ENCODE results near the gene HSH2D.

The HSH2D gene

GRCh38 chr19:16193466-16193865 is 50.0 kb downstream of the HSH2D start:
- no peak for DNase-seq (ENCODE audit: low read depth, low spot score)

GRCh38 chr19:16197188-16197621 is 53.7 kb downstream of the HSH2D start:
- no peak for DNase-seq (ENCODE audit: low read depth, low spot score)

DNA sequence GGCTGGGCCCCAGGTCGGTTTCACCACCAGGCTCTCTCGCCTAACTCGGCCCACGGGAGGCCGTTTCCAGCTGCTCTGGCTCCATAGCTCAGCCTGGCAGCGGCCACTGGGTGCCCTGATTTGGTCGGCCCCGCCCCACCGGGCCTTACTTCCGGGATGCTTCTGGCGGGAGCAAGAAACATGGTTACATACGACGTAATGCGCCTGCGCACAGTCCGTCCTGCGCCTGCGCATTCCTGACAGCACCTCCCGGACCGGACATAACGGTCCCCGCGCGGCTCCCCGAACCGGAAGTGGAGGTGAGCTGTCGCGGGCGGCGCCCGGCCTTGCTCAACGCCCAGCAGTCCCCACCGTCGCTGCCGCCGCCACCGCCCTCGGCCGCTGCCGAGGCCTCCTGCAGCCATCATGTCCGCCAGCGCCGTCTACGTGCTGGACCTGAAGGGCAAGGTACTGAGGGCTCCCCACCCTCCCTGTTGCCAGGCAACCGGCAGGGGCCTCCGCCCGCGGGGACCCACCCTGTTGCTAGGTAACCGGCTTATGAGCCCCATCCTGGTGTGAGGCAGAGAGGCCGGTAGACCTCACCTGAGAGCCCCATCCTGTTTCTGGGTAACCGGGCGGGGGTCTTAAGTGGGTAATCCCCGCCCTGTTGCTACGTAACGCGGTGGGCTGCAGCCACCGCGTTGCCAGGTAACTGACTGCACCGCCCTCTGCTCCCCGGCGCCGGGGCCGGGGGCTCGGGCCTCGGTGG is 54.3 kb downstream of the HSH2D start, which contains the start of gene AP1M1:
Gene AP1M1, plus strand, starts transcription at position 290 of the 748 bp plus-strand sequence. Its CDS starts 116 bp downstream, at position 406.
- DNase-seq (ENCODE audit: low read depth, low spot score) = peak; percentile 87

DNA sequence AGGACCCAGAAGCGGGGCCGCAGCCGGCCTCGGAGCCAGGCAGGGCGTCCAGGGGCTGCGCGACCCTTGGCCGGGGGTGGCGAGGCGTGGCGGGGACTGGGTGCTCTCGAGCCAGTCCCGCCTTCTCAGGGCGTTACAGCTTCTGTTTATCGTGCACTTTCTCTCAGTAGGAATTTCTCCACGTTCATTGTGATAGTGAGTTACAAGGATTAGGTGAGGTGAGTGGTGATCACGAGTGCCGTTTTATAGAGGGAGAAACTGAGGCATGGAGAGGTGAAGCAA is 54.8 kb downstream of the HSH2D start:
- DNase-seq (ENCODE audit: low read depth, low spot score) = no peak

- no peak for DNase-seq (ENCODE audit: low read depth, low spot score)
Observed at GRCh38 chr19:16199275-16199932, 55.9 kb downstream of the HSH2D start.

DNA sequence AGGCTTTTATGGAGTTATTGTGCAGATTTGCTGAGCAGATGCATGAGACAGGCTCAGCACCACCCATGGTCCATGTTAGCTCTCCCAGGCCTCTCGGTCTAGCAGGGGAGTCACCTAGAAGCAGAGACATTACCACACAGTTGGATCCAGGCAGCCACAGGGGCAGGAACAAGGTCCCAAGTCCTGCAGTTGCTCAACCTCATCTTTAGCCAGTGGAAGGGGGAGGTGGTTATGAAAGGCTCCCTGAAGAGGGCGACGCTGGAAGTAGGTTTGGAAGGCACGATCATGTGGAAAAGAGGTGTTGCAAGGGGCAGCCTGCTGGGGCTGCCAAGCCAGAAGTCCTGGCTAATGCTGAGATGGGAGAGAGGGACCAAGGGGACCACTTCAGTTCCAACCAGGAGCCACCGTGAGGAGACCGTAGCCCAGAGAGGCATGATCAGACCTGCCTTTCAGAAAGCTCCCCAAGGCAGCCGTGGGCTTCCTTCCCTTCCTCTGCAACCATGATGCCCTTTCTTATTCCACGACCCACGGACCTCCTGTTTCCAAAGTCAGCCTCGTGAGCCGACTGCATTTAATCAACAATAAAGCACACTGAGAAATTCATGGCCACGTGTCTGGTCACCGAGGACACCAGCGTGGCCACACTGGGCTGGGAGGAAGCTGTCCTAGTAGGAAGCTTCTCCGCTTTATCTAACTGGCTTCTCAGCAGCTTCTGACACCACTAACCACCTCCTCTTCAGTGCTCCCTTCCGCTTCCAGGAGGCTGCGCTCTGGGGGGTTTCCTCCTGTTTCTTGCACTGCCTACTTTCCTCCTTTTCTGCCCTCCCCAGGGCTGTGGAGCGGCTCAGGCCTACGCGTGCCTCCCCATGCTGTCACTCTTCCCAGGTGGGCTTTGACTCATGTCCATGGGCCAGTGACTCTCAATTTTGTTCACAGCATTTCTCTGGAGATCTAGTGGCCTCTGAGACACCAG is 56.8 kb downstream of the HSH2D start:
- no peak for DNase-seq (ENCODE audit: low read depth, low spot score)

GRCh38 chr19:16201011-16201391 is 57.5 kb downstream of the HSH2D start:
- no peak for DNase-seq (ENCODE audit: low read depth, low spot score)

GRCh38 chr19:16202320-16203255 is 59.1 kb downstream of the HSH2D start:
- no peak for DNase-seq (ENCODE audit: low read depth, low spot score)

DNA sequence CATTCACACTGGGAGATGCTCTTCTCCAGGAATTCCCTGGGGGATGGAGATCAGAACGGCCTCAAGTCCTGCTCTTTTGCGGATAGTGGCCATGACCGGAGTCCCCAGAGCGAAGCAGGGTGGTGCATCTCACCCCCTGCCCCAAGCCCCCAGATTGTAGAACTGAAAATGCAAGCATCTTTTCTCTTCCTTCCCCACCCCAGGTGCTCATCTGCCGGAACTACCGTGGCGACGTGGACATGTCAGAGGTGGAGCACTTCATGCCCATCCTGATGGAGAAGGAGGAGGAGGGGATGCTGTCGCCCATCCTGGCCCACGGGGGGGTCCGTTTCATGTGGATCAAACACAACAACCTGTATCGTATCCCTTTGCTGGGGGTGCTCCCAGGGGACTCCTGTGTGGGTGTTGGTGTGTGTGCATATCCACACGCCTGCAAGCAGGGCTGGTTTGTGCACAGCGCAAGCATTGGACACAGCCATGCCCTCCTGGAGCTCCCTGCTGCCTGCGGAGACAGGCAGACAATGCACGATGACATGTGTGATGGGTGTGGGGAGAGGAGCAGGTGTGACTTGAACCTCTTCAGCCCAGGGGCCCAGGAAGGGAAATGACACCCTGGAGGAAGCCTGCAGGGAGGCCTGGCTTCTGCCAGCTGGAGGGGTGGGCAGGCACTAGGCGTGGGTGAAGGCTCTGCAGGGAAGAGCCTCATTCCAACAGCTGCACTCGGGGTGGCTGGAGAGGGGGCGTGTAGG is 59.9 kb downstream of the HSH2D start:
- DNase-seq (ENCODE audit: low read depth, low spot score) = no peak

DNA sequence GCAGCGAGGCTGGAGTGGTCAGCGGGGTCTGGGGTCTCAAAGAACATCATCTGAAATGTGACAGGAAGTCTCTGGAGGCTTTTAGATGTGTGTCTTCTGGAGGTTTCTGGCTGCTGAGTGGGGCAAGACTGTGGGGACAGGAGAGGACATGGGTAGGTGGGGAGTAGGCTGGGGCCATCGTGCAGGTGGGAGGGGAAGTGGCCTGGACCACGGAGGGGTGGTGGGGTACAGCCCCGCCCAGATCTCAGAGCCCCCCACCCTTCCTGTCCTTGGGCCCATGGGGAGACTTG is 60.5 kb downstream of the HSH2D start:
- DNase-seq (ENCODE audit: low read depth, low spot score) = no peak

DNA sequence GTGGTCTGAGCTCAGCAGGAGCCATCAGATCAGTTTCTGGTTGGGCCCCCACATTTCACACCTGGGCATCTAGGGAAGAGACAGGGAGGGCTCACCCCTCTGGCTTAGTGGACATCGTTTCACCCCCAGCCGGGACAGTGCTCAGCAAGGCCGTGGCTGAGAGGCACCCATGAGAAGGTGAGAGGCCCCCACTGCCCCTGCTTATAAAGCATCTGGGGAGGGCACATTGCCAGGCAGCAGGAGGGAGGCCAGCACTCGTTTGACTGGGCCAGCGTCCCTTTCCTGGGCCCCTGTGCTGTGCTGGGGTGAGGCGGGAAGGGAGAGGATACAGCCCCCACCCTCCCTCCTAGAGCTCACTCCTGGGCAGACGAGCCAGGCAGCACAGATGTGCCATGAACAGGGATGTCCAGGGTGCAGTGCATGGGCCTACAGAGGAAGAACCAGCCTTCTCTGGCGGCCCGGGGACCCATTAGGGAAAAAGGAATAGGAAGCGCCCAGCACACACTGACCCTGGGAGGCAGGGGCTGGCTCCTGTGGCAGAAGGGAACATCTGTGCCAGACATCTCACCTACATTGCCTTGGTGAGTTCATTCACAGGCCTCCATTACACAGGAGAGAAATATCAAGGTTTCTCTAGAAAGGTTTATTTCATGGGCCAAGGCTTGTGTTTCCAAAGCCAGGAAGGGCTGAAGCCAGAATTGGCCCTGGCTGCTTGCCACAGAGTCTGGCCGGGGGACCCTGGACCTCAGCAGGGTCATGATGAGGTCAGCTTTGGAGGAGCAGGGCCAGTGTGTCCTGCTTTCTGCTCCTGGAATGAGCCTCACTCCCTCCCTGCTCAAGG is 61.9 kb downstream of the HSH2D start:
- DNase-seq (ENCODE audit: low read depth, low spot score) = no peak

DNA sequence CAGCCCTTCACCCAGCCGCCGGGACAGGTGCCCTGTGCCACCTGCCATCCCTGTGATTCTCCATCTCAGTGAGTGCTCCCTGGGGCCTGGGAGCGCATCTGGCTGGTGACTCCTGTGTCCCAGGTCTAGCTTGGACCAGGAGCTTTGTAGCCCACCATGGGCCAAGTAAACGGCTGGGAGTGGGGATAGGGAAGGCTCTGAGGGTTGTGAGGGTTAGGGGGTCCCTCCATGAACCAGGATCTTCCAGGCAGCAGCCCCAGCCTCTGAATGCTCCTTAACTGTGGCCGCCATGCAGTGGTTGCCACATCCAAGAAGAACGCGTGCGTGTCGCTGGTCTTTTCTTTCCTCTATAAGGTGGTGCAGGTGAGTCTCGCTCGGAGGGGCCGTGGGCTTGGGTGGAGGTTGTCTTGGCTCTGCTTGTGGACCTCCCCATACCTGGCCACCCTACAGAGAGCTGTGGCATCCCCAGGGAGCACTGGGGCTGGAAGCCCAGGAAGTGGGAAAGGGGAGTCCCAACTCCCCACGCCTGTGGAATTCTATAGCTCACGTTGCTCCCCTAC is 62.6 kb downstream of the HSH2D start:
- DNase-seq (ENCODE audit: low read depth, low spot score) = no peak

DNA sequence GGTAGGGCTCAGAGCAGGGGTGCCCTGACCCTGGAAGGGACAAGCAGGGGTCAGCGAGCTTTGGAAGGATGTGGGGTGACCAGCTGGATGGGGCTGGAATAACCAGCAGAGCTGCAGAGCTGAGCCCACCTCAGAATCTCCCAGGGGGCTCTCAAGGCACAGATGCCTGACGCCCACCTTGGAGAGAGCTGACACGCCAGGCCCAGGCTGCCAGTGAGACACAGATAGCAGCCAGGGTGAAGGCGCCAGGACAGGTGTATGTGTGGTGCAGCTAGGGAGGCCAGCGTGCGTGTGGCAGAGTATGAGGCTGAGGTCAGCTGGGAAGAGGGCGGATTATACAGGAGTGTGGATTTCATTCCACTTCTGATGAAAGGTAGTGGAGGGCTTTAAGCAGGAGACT is 63.2 kb downstream of the HSH2D start:
- no peak for DNase-seq (ENCODE audit: low read depth, low spot score)

GRCh38 chr19:16207063-16207462 is 63.6 kb downstream of the HSH2D start:
- DNase-seq (ENCODE audit: low read depth, low spot score) = no peak

DNA sequence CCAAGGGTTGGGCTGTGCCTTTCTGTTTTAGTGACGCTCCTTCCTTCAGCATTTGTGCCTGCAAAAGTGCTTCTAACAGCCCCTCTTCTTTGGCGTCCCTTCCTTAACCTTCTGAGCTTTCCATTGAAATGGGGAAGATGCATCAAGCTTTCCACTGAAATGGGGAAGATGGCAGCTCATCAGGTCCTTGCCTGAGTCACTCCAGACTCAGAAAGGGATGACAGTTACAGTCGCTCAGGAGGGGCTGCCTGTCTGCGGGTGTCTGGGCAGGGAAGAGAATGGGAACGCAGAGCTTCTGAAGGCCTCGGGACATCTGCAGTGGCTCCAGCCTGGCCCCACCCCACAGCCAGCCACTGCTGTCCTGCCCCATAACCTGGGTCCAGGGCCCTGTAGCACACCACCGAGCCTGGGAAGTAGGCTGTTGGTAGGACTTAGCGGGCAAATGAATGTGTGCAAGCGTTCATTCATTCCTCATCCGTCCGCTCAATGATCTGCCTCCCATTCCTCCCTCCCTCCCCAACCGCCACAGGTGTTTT is 64.1 kb downstream of the HSH2D start:
- no peak for DNase-seq (ENCODE audit: low read depth, low spot score)
